Islet precursor cell (in vitro differentiated cells): ENCODE results near the gene P2RX3.

Source experiments
- DNase-seq: peaks from one replicate; pipeline ENCODE4 v3.0.0-alpha.2; 2018

P2RX3 gene

DNA sequence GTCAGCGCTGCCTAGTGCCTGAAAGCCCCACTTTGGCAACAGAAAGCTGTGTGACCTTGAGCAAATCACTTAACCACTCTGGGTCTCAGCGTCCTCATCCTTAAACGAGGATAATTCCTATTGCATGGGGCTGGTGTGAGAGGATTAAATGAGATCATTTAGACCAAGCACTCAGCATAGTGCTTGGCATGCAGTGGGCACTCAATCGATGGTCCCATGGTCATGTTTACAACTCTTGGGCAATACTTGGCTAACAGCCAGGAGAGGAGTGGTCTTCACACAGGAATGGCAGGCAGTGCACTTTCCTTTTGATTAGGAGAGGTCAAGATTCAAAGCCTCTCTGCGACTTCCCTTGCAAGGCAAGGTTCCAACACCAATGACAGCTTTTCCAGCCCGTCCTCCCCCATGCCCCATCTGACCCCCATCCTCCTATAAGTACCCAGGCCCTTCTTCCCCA, 27.5 kb upstream of the P2RX3 start:
- DNase-seq, result no peak

DNA sequence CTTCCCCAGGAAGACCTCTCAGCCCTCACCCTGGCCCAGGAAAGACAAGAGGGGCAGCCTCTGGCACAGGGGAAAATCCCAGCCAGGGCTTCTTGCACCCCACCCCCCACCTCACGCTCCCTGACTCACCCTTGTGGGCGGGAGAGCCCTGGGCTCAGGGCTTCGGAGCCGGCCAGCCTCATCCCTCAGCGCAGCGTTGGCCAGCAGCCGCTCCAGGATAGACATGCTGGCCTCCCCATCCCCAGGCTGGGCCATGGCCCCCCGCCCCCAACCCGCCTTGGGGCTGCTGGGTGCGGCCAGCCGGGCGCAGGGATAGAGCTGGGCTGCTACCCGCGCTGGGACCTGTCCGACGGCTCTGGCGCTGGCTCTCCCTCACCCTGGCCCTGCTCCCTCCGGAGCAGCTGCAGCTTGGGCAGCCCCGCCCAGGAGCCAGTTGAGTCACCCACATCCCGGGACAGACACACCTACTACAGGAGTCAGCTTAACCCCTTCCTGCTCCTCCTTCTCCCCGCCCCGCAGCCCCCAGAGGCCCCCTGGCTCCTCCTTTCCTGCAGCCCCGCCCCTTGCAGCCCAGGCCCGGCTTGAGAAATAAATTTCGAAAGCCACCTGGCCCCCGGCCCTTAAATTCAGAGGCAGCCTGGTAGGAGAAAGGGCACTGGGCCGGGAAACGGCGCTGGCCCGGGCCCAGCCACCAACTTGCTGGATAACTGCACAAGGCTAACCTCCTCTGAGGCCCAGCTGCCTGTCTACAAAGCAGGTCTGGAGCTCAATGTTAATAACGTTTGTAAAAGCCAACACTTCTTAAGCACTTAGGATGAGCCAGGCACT, 26.8 kb upstream of the P2RX3 start:
- DNase-seq, result peak; percentile 99

DNA sequence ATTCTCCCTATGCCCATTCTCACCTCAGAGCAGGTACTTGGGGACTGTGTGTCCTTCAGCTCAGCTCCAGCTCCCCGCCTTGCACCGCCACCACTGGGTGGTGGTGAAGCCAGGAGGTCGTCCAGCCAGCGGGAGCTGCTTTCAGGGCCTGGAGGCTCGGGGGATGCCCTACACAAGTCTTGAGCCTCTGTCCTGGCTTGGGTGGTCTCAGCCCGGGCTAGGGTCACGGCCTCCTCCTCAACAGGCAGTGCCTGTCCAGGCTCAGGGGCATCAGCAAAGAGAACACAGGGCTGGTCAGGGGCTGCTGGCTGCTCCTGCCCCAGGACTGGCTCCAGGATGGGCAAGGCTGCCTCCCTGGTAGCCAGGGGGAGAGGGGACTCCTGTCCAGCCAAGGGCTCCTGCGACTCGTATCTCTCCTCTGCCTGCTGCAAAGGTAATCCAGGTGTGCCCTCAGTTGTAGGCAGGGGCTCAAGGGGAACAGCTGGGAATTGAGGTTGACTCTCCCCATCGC, 25.6 kb upstream of the P2RX3 start:
- DNase-seq, result peak; percentile 63

DNA sequence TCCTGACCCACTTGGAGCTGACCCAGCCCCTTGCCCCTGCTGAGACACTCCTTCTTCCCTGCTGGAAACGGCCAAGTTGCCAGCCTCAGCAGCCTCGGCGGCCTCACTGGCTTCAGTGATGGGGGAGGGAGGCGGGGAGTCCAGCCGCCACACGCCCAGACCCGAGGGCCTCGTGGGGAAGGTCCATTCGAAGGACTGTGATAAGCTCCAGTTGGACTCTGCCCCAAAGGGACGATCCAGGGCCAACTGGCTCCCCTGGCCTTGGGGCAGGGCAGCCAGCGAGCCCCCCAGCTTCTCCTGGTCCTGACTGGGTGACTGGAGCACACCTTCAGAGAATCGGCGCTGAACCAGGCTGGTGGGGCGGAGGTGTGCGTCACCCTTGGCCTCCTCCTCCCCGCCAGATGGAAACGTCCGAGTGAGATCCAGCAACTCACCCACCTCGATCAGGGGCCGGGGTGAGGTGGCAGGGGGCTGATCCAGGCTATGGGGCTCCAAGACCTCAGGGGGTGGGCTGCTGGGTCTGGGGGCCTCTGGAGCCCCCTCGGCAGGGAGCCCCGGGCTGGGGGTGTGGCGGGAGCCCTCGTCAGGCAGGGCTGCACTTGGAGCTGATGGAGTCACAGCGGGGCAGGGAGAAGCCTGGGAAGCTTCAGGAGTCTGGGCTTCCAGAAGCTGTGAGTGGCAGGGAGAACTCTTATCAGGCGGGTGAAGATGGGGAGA, 24.9 kb upstream of the P2RX3 start:
- peak; percentile 48 for DNase-seq

DNA sequence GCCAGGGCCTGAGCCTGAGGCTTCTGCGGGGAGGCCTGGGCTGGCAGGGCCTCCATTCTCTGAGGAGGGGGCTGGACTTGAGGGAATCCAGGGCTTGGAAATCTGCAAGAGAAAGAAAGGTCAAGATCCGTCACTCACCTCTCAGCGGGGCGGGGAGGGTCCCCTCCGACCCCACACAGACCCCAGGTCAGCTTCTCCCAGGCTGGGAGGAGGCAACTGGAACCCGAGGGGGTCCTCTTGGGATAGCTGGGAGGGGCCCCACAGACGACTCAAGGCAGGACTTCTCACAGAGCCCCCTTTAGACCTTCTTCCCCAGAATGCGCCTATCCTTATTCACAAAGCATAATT, 24.4 kb upstream of the P2RX3 start:
- DNase-seq, result no peak

DNA sequence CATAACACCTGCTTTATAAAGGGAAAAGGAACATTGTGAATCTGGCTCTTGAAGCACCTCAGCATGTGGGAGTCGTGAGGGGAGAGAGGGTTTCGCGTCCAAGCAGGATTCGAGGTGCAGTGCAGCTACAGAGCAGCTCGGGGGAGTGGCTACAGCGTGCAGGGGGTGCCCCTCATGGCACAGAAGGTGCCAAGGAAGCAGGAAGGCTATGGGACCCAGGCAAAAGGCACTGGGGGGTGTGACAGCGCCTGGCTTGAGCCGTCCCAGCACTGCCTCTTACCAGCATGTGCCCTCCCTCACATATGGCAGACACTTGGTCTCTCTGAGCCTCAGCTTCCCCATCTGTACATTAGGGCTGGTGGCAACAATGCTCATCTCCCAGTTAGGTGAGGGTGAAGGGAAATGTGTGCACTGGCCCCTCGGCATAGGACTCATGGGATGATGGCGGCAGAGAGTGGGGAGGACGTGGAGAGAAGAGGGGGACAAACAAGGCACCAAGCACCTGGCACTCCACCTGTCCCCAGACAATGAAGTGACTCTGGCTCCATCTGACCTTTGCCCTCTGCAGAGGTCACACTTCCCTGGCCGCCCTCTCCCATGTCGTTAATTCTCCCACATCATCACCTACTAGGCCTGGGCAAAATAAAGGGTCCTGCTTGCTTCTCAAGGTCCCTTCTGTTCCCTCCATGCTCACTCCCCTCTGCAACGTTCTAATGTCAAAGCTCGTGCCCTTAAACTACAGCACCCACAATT, 23.8 kb upstream of the P2RX3 start:
- no peak for DNase-seq

DNA sequence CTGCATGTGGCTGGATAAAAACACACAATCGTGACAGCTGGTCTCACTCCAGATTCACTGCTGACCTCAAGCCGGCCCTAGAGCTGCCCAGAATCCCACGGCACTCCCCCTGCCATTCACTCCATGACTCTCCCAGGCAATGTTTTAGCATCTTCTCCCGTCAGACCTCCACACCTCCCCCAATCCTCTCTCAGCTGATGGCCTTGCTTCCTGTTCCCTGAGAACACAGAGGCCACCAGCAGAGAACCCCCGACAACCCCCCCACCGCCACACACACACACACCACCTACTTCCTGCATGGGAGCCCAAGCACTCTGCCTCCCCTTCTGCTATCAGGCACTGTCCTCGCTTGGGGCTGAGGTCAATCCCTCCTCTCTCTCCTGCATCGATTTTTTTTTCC, 22.7 kb upstream of the P2RX3 start:
- DNase-seq, result no peak

DNA sequence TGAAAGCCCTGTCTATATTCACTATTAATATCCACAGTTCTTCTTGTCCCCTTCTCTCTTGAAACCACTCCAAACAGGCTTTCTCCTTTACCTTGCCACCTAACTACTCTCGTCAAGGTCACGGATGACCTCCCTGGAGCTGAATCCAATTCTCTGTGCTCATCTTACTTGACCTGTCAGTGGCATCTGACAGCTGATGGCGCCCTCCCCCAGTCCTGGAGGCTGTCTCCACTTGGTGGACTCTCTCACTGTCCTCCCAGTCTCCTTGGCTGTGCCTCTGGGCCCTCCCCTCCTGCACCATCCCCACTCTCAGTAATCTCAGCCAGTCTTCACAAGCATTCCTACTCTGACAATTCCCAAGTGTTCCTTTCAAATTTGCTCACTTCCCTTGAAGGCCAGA, 22.1 kb upstream of the P2RX3 start:
- no peak for DNase-seq

DNA sequence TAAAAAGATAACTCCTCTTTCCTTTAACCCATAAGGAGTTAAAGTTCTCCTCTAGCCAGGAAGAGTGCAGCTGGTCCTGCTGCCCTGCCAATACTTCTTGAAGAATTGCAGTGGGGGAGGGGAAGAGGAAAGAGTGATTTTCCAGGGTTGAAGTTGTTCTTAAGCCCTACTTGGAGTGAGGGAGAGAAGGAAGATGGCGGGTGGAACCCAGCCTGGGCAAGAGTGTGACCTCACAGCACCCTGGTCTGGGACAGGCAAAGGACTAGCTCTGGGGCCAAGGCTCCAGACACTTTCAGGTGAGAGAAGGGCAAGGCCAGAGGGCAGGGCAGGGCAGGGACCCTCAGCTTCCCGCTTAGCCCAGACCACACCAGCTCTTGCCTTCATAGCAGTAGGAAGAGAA, 20.0 kb upstream of the P2RX3 start:
- no peak for DNase-seq

DNA sequence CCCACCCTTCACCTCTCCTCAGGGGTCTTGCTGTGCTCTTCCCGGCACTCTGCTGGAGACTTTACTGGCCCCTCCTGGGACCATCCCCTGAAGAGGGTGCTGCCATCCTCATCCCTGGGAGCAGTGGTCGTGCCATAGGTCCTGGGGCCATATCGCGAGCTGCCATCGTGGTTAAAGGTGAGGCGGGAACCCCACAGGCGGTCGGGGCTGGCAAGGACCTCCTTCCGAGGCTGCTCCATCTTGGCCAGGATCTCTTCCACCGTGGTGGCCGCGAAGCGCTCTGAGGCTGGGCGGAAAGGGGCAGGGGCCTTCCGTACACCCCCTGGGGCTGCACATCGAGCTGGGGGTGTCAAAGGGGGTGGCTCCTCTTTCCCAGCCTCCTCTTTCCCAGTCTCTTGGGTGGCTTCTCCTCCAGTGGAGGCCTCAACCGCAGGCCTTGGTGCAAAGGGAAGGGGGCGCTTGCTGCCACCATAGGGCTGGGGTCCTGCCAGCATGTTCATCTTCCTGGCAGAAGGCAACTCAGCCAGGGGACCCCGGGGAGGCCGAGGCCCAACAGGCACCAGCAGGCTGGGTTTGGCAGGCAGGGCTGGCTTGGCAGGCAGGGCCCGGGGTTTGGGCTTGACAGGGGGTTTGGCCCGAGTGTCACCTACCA, 18.0 kb upstream of the P2RX3 start:
- no peak for DNase-seq

DNA sequence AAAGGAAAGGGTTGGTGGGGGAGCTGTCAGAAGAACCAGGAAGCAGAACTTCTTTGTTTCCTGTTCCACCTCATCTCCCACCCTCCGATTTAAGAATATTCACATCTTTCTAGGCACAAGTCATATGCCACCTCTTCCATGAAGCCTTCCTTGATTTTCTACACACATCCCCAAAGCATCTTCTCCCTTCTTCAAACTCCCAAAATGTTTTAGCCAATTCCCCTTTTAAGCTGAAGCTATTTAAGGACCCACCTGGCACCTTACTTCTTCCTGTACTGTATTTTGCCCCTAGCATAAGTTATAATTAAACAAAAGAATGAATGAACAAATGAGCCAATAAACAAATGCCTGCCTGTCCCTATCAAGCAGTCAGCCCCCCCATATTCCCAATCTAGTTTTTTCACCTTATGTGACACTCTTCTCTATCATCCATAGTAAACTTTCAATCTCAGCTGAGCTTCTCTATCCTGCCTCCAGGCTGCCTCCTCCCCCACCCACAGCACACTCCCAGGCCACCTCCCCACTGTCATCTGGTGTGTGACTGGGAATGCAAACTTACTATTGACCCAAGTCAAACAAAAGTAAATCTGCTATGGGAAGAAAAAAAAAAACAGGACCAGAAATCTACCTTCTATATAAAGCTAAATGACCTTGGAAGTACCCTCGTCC, 17.3 kb upstream of the P2RX3 start:
- no peak for DNase-seq

DNA sequence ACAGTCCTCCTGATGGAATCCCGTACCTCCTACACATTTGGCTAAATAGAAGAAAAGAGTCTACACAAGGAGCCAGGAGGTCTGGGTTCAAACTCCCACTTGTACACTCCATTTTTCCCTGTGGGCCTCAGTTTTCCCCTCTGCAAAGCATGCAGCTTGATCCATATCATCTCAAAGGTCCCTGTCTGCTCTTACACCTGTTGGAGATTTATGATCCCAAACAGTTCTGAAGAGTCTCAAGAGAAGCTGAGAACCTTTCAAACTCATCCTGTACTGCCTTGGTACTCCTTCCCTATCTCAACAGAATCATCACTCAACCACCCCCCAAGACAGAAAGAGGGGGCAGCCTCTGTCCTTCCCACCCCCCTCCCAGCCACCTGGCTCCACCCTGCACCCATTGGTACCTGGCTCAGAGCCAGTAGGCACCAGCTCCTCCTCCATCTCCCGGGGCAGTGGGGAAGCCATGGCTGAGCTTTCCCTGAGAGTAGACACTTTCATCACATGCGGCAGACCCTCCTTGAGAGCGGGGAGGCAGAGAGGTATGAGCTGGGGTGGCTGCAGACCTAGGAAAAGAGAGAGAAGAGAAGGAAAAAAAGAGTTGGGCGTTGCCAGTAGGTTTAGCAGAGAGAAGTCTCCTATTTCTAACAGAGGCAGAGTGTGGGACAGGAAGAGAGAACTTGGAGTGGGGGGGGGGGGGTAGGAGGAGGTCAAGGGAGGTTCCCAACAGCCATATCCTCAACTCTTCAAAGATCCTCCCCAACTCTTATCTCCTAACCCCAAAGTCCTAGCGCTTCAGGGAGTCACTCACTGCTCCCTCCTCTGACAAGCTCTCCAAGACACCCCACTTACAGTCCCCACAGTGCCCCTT, 16.5 kb upstream of the P2RX3 start:
- DNase-seq, result no peak

DNA sequence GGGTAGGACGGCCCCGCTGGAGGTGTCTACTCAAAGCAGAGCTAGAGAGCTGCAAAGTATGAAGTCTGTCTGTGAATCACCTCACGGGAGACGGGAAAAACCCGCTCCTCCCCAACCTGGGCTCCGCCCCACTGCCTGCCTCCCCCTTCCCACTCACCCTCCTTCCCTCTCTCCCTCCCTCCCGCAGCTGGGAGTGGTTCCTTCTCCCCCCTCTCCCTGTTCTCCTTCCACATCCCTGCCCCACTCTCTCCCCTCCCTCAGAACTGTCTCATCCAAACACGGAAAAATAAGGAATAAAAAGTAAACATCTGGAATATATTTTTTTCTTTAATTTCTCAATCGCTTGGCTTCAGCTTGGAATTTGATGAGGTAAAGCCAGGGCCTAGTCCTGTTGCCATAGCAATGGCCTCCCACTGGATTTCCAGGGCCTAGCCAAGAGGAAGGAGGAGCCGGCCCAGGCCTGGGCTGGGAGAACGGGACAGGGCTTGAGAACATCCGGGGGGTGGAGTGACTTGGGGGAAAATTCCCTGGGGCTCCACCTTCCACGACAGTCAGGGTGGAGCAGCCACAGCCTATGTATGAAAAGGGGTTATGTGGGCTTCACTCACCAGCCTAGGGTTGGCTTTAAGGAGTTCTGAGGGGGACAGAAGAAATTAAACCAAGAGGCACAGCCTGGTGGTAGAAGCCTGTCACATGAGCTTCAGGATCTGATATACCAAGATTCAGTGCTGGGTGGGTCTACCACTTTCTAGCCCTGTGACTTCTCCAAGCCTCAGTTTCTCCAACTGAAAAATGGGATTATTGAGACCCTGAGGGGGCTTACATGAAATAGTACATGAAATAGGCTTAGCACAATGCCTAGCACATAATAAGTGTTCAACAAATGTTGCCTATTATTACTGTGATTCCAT, 15.6 kb upstream of the P2RX3 start:
- DNase-seq, result peak; percentile 97

DNA sequence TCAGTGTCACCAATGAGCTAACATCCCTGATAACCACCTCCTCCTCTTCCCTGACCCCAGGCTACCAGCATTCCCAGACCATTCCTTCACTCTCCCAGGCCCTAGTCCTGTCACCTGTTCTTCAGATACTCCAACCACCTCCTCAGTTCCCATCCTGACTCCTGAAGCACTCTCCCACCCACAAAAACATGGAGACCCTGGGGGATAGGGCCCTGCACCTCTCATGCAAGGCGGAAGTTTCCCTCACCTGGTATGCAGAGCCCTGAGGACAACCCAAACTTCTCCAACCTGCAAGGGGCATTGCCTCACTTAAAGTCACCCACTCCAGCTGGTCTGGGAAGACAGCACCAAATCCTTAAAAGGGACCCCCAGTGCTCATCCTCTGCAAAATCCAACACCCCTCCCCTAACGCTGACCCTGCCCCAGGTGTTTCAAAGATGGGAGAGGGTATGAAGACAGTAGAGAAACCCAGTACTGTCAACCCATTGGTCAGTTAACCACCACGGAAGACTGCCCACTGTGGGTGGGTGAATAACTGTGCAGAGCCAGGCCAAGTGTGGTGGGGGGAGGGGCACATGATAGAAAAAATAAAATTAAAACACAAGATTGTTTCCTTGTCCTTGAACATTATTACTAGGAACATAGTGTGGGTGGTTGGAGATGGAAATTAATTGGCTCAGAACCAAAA, 14.8 kb upstream of the P2RX3 start:
- DNase-seq, result peak; percentile 80

DNA sequence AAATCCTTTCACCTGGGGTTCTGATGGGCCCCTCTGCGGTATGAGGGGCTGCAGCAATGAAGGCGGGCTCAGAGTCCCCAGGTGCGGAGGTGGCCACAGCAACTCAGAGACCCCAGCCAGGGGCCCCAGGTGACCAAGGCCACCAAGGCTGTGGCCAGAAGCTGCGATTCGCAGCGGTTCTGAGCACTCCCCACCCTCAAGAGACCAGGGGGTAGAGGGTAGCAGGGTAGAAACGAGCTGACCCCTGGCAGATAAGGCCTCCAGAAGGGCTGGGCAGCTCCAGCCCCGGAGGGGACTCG, 14.3 kb upstream of the P2RX3 start:
- no peak for DNase-seq

DNA sequence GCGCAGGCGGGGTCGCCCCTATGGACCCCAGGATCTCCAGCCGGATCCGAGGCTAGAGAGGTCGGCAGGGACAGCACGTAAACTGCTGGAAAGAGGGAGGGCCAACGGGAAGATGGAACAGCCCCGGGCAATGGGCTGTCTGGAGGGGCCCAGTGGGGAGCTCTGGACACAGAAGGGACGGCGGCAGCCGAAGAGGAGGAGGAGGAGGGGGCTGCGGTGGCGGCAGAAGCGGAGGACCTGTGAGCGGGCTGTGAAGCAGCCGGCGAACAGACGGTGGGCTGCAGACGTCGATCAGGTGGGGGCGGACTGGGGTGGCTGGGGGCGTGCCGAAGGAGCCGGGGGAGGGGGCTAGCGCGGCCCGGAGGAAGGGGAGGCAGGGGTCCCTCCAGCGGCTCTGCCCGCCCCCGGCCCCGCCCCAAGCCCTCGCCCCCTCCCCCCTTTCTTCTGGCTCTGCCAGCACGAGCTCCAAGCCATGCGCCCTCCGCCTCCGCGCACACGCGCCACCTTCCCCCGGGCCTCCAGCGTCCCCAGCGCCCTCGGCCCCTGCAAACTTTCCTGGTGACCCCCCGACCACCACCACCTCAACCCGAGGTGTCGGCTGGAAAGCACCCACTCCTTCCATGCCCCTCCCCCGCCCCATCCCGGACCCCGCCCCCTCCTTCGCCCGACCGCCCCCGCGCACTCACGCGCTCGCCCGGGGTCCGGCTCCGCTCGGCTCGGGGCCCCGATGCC, 13.8 kb upstream of the P2RX3 start:
- peak; percentile 92 for DNase-seq

DNA sequence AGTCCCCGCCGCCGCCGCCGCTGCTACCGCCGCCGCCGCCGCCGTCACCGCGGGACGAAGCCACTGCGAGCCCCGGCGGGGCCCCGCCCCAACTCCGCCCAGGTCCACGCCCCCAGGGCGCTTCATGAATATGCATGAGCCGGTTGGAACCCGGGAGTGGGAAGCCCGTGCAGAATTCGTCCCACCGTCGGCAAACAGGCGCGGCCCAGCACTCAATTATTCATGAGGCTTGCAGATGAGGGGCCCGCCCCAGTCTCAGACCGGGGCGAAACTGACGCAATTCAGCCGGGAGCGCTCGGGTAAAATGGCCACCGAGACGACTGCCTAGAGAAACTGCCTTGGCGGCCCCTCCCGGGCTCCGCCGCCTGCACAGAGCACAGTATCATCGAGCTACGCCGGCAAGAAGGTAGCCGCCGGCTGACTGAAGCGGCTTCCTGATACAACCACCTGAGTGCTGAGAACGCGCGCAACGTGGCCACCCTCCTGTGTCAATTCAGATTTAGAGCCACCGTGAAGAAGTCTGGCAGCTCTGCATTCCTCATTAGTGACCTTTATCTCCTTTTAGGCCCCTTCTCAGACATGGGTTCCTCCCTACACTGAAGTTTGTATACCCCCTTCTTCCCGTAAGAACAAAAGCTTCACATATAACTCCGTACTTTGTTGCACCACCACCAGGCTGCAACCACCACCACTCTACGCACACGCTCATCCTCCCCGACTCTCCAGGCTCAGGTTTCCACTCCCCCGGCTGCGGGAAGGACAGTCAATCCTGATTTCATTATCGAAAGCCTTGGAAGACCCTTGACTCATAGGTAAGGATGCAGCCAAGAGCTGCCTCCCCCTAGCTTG, 13.0 kb upstream of the P2RX3 start, which contains the start of gene TNKS1BP1:
TSS of gene TNKS1BP1 (minus strand) at position 67 of the 849 bp plus-strand sequence. CDS start 3,067 bp downstream, outside the sequence.
- DNase-seq, result peak; percentile 99

DNA sequence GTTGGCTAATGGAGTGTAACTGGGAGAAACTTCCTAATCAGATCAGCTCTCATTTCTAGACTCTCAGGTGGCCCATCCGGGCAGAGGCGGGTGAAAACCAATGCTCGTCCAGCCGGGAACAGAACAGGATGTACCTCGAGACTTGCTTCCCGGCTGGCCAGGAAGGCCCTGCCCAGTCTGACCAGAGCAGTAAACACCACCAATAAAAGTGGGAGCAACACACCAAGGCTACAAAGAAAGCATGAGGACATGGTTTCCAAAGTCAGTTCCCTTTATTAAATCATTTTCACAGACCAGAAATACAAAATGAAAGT, 12.5 kb upstream of the P2RX3 start:
- DNase-seq, result no peak
